H1 (cell line): ENCODE results near the gene RAD51B. TPM values are rescaled to one million over a fixed set of nuclear protein-coding genes. Genes with fewer than 3 reads are reported as not detected.

Source experiments
- CTCF ChIA-PET: fragments of 300-600 bp; sonication (Branson Sonifier 250); formaldehyde crosslinking; loops from one replicate; lab custom pipeline; 2021; ENCODE audit not compliant: partially characterized antibody; lab: Charles Lee
- POLR2A ChIA-PET: fragments of 300-600 bp; sonication (Branson Sonifier 250); formaldehyde crosslinking; loops from one replicate; lab custom pipeline; 2021; ENCODE audit warnings: inconsistent platforms; ENCODE audit not compliant: partially characterized antibody; lab: Charles Lee
- DNase-seq, 2 experiments: peaks; one replicate each; pipeline versions ENCODE4 v3.0.0 to v3.0.0-alpha.2; 2010 to 2022; ENCODE audit warnings: low spot score in 2 of 2, low read depth in 1 of 2, mixed read lengths in 1 of 2
- FAIRE-seq: peaks from 2 replicates; lab custom pipeline; 2011; peaks lifted over from hg19 to GRCh38; lab: Jason Lieb, UNC
- H2AFZ ChIP-seq: 2 replicates; pipeline ENCODE4 v1.8.1; 2012; ENCODE audit warnings: low read length, inconsistent platforms
- H2AK5ac ChIP-seq: 2 replicates; pipeline ENCODE4 v1.6.1; 2013; ENCODE audit warnings: low read depth, low read length
- H2BK120ac ChIP-seq: replicated peaks from 2 replicates; pipeline ENCODE3; 2013; ENCODE audit warnings: low read depth, low read length, inconsistent platforms
- H2BK12ac ChIP-seq: 2 replicates; pipeline ENCODE4 v1.6.1; 2013; ENCODE audit warnings: low read depth, low read length
- H2BK15ac ChIP-seq: 2 replicates; pipeline ENCODE4 v1.6.1; 2013; ENCODE audit warnings: low read length
- H2BK20ac ChIP-seq: 2 replicates; pipeline ENCODE4 v1.6.1; 2013; ENCODE audit warnings: low read length
- H2BK5ac ChIP-seq: 2 replicates; pipeline ENCODE4 v1.6.1; 2013; ENCODE audit warnings: low read depth, low read length
- H3K14ac ChIP-seq: 2 replicates; pipeline ENCODE4 v1.6.1; 2013; ENCODE audit warnings: inconsistent platforms; ENCODE audit not compliant: insufficient read length
- H3K18ac ChIP-seq: 2 replicates; pipeline ENCODE4 v1.6.1; 2013; ENCODE audit warnings: low read length; ENCODE audit errors: extremely low read depth
- H3K23ac ChIP-seq: 2 replicates; pipeline ENCODE4 v1.6.1; 2013; ENCODE audit warnings: inconsistent platforms; ENCODE audit not compliant: insufficient read length
- H3K23me2 ChIP-seq: 2 replicates; pipeline ENCODE4 v1.6.1; 2013; ENCODE audit warnings: low read depth, low read length
- H3K27ac ChIP-seq: 2 replicates; pipeline ENCODE4 v1.6.1; 2011; ENCODE audit warnings: low read depth, low read length, inconsistent platforms
- H3K27me3 ChIP-seq, 4 experiments: replicated peaks in 1 of 4; 1 replicate in 1 of 4; 2 replicates in 3 of 4; pipeline versions ENCODE4 v1.6.1 to v1.8.1; 2011 to 2013; ENCODE audit warnings: low read length in 3 of 4, mild to moderate bottlenecking in 3 of 4, inconsistent platforms in 2 of 4, mixed read lengths in 2 of 4, moderate library complexity in 1 of 4; ENCODE audit not compliant: control insufficient read depth in 3 of 4, insufficient read depth in 3 of 4; ENCODE audit errors: extremely low read depth in 1 of 4
- H3K36me3 ChIP-seq, 4 experiments: 2 replicates each; pipeline versions ENCODE4 v1.6.1 to v1.8.1; 2011 to 2013; ENCODE audit warnings: mild to moderate bottlenecking in 4 of 4, low read length in 3 of 4, moderate library complexity in 2 of 4, control low read depth in 1 of 4, inconsistent platforms in 1 of 4; ENCODE audit not compliant: insufficient read depth in 4 of 4, control insufficient read depth in 2 of 4
- H3K4ac ChIP-seq: replicated peaks from 2 replicates; pipeline ENCODE3; 2013; ENCODE audit warnings: low read length, low read depth, mixed read lengths, inconsistent platforms; ENCODE audit not compliant: insufficient read length
- H3K4me1 ChIP-seq, 4 experiments: replicated peaks in 1 of 4; 1 replicate in 1 of 4; 2 replicates in 3 of 4; pipeline versions ENCODE4 v1.6.1 to v1.8.1; 2011 to 2013; ENCODE audit warnings: low read length in 3 of 4, inconsistent platforms in 2 of 4, mixed read lengths in 1 of 4; ENCODE audit not compliant: insufficient read depth in 4 of 4, control insufficient read depth in 3 of 4
- H3K4me2 ChIP-seq, 2 experiments: 2 replicates each; pipeline versions ENCODE4 v1.6.1 to v1.8.1; 2011 to 2013; ENCODE audit warnings: low read depth in 2 of 2, low read length in 2 of 2, control low read depth in 1 of 2, inconsistent platforms in 1 of 2, mild to moderate bottlenecking in 1 of 2; ENCODE audit not compliant: insufficient read depth in 1 of 2
- H3K4me3 ChIP-seq, 4 experiments: fragments of 200-600, 300-600 bp in 1 of 4; sonication (generic), shearing (Covaris generic), sonication (Bioruptor Twin) in 1 of 4; 2 replicates each; pipeline versions ENCODE4 v1.5.1 to v1.8.1; 2011 to 2016; ENCODE audit warnings: low read length in 4 of 4, low read depth in 3 of 4, control low read depth in 2 of 4, inconsistent platforms in 2 of 4, mild to moderate bottlenecking in 2 of 4, mixed read lengths in 1 of 4, moderate library complexity in 1 of 4; ENCODE audit not compliant: insufficient read depth in 2 of 4; ENCODE audit errors: extremely low read depth in 1 of 4
- H3K56ac ChIP-seq: replicated peaks from 2 replicates; pipeline ENCODE3; 2013; ENCODE audit warnings: low read depth, mild to moderate bottlenecking, mixed read lengths, low read length, inconsistent platforms; ENCODE audit not compliant: insufficient read length
- H3K79me1 ChIP-seq: 2 replicates; pipeline ENCODE4 v1.6.1; 2013; ENCODE audit warnings: low read depth, low read length, control low read depth
- H3K79me2 ChIP-seq, 2 experiments: 2 replicates each; pipeline versions ENCODE4 v1.6.1 to v1.8.1; 2012 to 2013; ENCODE audit warnings: low read length in 2 of 2, mild to moderate bottlenecking in 2 of 2, inconsistent platforms in 1 of 2; ENCODE audit not compliant: insufficient read depth in 2 of 2, control insufficient read depth in 1 of 2
- H3K9ac ChIP-seq, 4 experiments: replicated peaks in 1 of 4; 1 replicate in 1 of 4; 2 replicates in 3 of 4; pipeline versions ENCODE4 v1.6.1 to v1.8.1; 2011 to 2013; ENCODE audit warnings: low read depth in 3 of 4, low read length in 3 of 4, control low read depth in 2 of 4, mild to moderate bottlenecking in 2 of 4, moderate library complexity in 2 of 4, inconsistent platforms in 1 of 4; ENCODE audit errors: extremely low read depth in 1 of 4
- H3K9me3 ChIP-seq, 2 experiments: 2 replicates each; pipeline versions ENCODE4 v1.6.1 to v1.8.1; 2012 to 2013; ENCODE audit warnings: mild to moderate bottlenecking in 2 of 2, moderate library complexity in 2 of 2, control low read depth in 1 of 2, inconsistent platforms in 1 of 2, low read depth in 1 of 2, low read length in 1 of 2, mixed read lengths in 1 of 2; ENCODE audit not compliant: insufficient read depth in 2 of 2
- H4K20me1 ChIP-seq, 2 experiments: replicated peaks in 1 of 2; 2 replicates each; pipeline versions ENCODE3 to v1.8.1; 2011 to 2013; ENCODE audit warnings: inconsistent platforms in 2 of 2, low read length in 2 of 2, mild to moderate bottlenecking in 1 of 2; ENCODE audit not compliant: insufficient read depth in 2 of 2, control insufficient read depth in 1 of 2
- H4K5ac ChIP-seq: 2 replicates; pipeline ENCODE4 v1.6.1; 2013; ENCODE audit warnings: low read length, low read depth, mixed read lengths, inconsistent platforms; ENCODE audit not compliant: insufficient read length
- H4K8ac ChIP-seq: 2 replicates; pipeline ENCODE4 v1.8.0; 2013; ENCODE audit warnings: mild to moderate bottlenecking, moderate library complexity, low read length, inconsistent platforms; ENCODE audit not compliant: insufficient read depth; ENCODE audit errors: extremely low read depth
- H4K91ac ChIP-seq: replicated peaks from 2 replicates; pipeline ENCODE3; 2013; ENCODE audit warnings: low read length, mixed read lengths, inconsistent platforms; ENCODE audit not compliant: insufficient read length
- BRCA1 ChIP-seq: IDR thresholded peaks from 2 replicates; pipeline ENCODE4 v1.6.1; 2012; ENCODE audit warnings: low read depth, low read length, improper control_type of control experiment
- CBX8 ChIP-seq: fragments of 300-800, 300-1000 bp; sonication (generic); IDR thresholded peaks from 2 replicates; pipeline ENCODE4 v1.7.1; 2016; ENCODE audit warnings: low read depth, low read length, borderline replicate concordance
- CREB1 ChIP-seq: IDR thresholded peaks from 2 replicates; pipeline ENCODE4 v1.6.1; 2012; ENCODE audit warnings: inconsistent platforms
- GABPA ChIP-seq: IDR thresholded peaks from 2 replicates; pipeline ENCODE4 v1.6.1; 2011; ENCODE audit warnings: mild to moderate bottlenecking, low read length, moderate library complexity, borderline replicate concordance; ENCODE audit not compliant: insufficient read depth
- GTF2F1 ChIP-seq: IDR thresholded peaks from 2 replicates; pipeline ENCODE4 v1.6.1; 2012; ENCODE audit warnings: low read depth, low read length, improper control_type of control experiment, borderline replicate concordance
- HDAC2 ChIP-seq, 2 experiments: fragments of 300-600 bp in 1 of 2; sonication (generic) in 1 of 2; IDR thresholded peaks; 2 replicates each; pipeline ENCODE4 v1.6.1; 2011 to 2012; ENCODE audit warnings: low read depth in 2 of 2, low read length in 2 of 2, mild to moderate bottlenecking in 2 of 2, moderate library complexity in 2 of 2, borderline replicate concordance in 1 of 2, inconsistent platforms in 1 of 2
- JUND ChIP-seq: IDR thresholded peaks from 2 replicates; pipeline ENCODE4 v1.6.1; 2011; ENCODE audit warnings: mild to moderate bottlenecking, improper control_type of control experiment, low read length
- MAFK ChIP-seq: IDR thresholded peaks from 2 replicates; pipeline ENCODE4 v1.6.1; 2012; ENCODE audit warnings: low read depth, mild to moderate bottlenecking, improper control_type of control experiment, low read length
- POLR2A ChIP-seq, 2 experiments: IDR thresholded peaks; 1 replicate in 1 of 2; 2 replicates in 1 of 2; pipeline ENCODE4 v1.6.1; 2011; ENCODE audit warnings: low read depth in 2 of 2, low read length in 2 of 2, mild to moderate bottlenecking in 2 of 2; ENCODE audit errors: control extremely low read depth in 1 of 2
- RNF2 ChIP-seq: fragments of 200-900, 300-1000 bp; sonication (generic); IDR thresholded peaks from 2 replicates; pipeline ENCODE4 v1.7.1; 2016; ENCODE audit warnings: borderline replicate concordance, low read depth, mild to moderate bottlenecking, antibody characterized with exemption, low read length; ENCODE audit not compliant: poor library complexity, severe bottlenecking; ENCODE audit errors: missing control alignments
- SAP30 ChIP-seq: fragments of 300-600 bp; sonication (generic); IDR thresholded peaks from 2 replicates; pipeline ENCODE4 v1.7.1; 2012; ENCODE audit warnings: low read length, moderate library complexity, mild to moderate bottlenecking, inconsistent platforms; ENCODE audit not compliant: insufficient read depth, insufficient replicate concordance
- SP4 ChIP-seq: IDR thresholded peaks from 2 replicates; pipeline ENCODE4 v1.6.1; 2012; ENCODE audit warnings: low read length, inconsistent platforms
- SRF ChIP-seq: IDR thresholded peaks from 2 replicates; pipeline ENCODE4 v1.6.1; 2011; ENCODE audit warnings: mild to moderate bottlenecking, low read depth, low read length, moderate library complexity
- TCF12 ChIP-seq: IDR thresholded peaks from 2 replicates; pipeline ENCODE4 v1.6.1; 2011; ENCODE audit warnings: low read depth, mild to moderate bottlenecking, low read length
- TEAD4 ChIP-seq: IDR thresholded peaks from 2 replicates; pipeline ENCODE4 v1.6.1; 2012; ENCODE audit warnings: low read depth, low read length, inconsistent platforms, mixed read lengths
- WGBS, 2 experiments: shearing (Covaris generic) in 1 of 2; methylation state at CpG; one replicate each; pipeline versions ENCODE4 v1.1.6 to v1.1.7; 2013 to 2015; ENCODE audit warnings: low lambda C conversion rate in 2 of 2, mixed read lengths in 2 of 2, inconsistent platforms in 1 of 2, low coverage in 1 of 2, missing lambda C conversion rate in 1 of 2; ENCODE audit not compliant: insufficient replicate concordance in 2 of 2, insufficient coverage in 1 of 2, insufficient read length in 1 of 2; ENCODE audit errors: extremely low coverage in 1 of 2, missing lambda C conversion rate in 1 of 2; 5-methylcytosine and 5-hydroxymethylcytosine counted together
- polyA plus RNA-seq, 7 experiments: library from polyadenylated mRNA; depleted of rRNA in 3 of 7; stranded (reverse) in 5 of 7; unstranded in 2 of 7; fragments of >200 nt in 5 of 7; fragments of 200-250 nt in 2 of 7; gene quantifications; 1 replicate in 5 of 7; 2 replicates in 1 of 7; 4 replicates in 1 of 7; pipeline versions ENCODE4 v1.2.1 to v1.2.3, GENCODE V29; 2011 to 2013; ENCODE audit warnings: missing spikeins in 2 of 7, mixed read lengths in 2 of 7
- total RNA-seq: library from RNA; stranded (reverse); fragmentation: NEBNext Ultra II Directional; extraction: Animal tissue kit (Norgen Biotek cat#: 25700); gene quantifications from 2 replicates; pipeline ENCODE4 v1.2.1, GENCODE V29; 2021

The RAD51B gene
- total and polyA plus RNA-seq, 2 of the 8 experiments (the other 6 are each of a cell fraction or from before 2014, with no cell fraction given) = 3.9 to 14.9 TPM

- no peak for TF ChIP-seq HDAC2 (IDR thresholded peaks at IDR 0.05; ENCODE audit: borderline replicate concordance in 1 of 2, low read depth in 2 of 2, low read length in 2 of 2)
- no peak for TF ChIP-seq SAP30
- TF ChIP-seq TEAD4 = no peak
- no peak for TF ChIP-seq TCF12
- TF ChIP-seq RNF2 = no peak
- TF ChIP-seq CBX8 = no peak
- TF ChIP-seq MAFK = no peak
- TF ChIP-seq BRCA1 = no peak
- no peak for TF ChIP-seq CREB1
- TF ChIP-seq JUND = no peak
- no peak for TF ChIP-seq POLR2A (IDR thresholded peaks at IDR 0.05; ENCODE audit: control extremely low read depth in 1 of 2, low read depth in 2 of 2, low read length in 2 of 2)
- TF ChIP-seq SP4 = no peak
- TF ChIP-seq GTF2F1 = no peak
- TF ChIP-seq SRF = no peak
- TF ChIP-seq GABPA = no peak
- FAIRE-seq = no peak
- Histone ChIP-seq H3K4me1 (no peaks in the 10 kb centered on the region), H3K23me2 (no peaks in the 10 kb centered on the region), H2BK12ac (no peak overlapping the region), H3K4me2 (no peak overlapping the region), H3K4ac (no peak overlapping the region), H4K5ac (no peak overlapping the region), H4K91ac (no peak overlapping the region), H3K9ac (no peak overlapping the region), H3K14ac (no peak overlapping the region), H2AK5ac (no peak overlapping the region), H3K79me2 (no peaks in the 10 kb centered on the region), H3K36me3 (no peaks in the 10 kb centered on the region), H3K56ac (no peak overlapping the region), H2BK120ac (no peak overlapping the region), H4K20me1 (no peaks in the 10 kb centered on the region), H3K9me3 (peaks cover 11% of the 10 kb centered on the region in 2 experiments; a peak in 3 of 4 replicates), H3K79me1 (no peaks in the 10 kb centered on the region), H2BK5ac (no peak overlapping the region), H3K4me3 (no peak overlapping the region), H3K18ac (no peak overlapping the region), H3K27ac (no peak overlapping the region), H3K23ac (no peak overlapping the region), H3K27me3 (no peaks in the 10 kb centered on the region), H4K8ac (no peak overlapping the region), H2AFZ (no peak overlapping the region), H2BK20ac (no peak overlapping the region), H2BK15ac (no peak overlapping the region)
- WGBS, 2 experiments = 91% methylated on average over 3 of the region's 3 CpGs; no CpG with 5 or more reads in 1 of the 2 experiments
- ChIA-PET CTCF (interaction anchor here (1.3 kb wide), 2 partner anchors 8 to 17 kb away, joined by 4 read pairs; no protein-coding TSS in a partner anchor), POLR2A (no interaction called here)
- no peak for DNase-seq
Observed at GRCh38 chr14:67926821-67927220, 107.2 kb downstream of the RAD51B start.
